Neural cell (in vitro differentiated cells): ENCODE results near the gene PRKCE. TPM values are rescaled to one million over a fixed set of nuclear protein-coding genes. Genes with fewer than 3 reads are reported as not detected.

Source experiments
- H2AFZ ChIP-seq: fragments of 200-600, 300-800 bp; sonication (generic), shearing (Covaris generic); 2 replicates; pipeline ENCODE4 v1.6.0; 2014; ENCODE audit warnings: low read depth, mild to moderate bottlenecking, antibody characterized with exemption, low read length, moderate library complexity
- H3F3A ChIP-seq: fragments of 200-600 bp; shearing (Covaris generic); 2 replicates; pipeline ENCODE4 v1.6.1; 2016; ENCODE audit warnings: mild to moderate bottlenecking, moderate library complexity, mixed read lengths, antibody characterized with exemption, low read length; ENCODE audit not compliant: insufficient read depth, poor library complexity, severe bottlenecking
- H3K27ac ChIP-seq: fragments of 200-600, 300-800 bp; sonication (generic), shearing (Covaris generic); 2 replicates; pipeline ENCODE4 v1.5.1; 2014; ENCODE audit warnings: mild to moderate bottlenecking, low read length, moderate library complexity
- H3K27me3 ChIP-seq: fragments of 300-800, 200-600 bp; sonication (generic), shearing (Covaris generic); 2 replicates; pipeline ENCODE4 v1.6.0; 2014; ENCODE audit warnings: mild to moderate bottlenecking, low read depth, low read length, moderate library complexity; ENCODE audit not compliant: insufficient read depth
- H3K36me3 ChIP-seq: fragments of 300-800, 200-600 bp; sonication (generic), shearing (Covaris generic); 2 replicates; pipeline ENCODE4 v1.5.1; 2014; ENCODE audit warnings: mild to moderate bottlenecking, antibody characterized with exemption, low read length, moderate library complexity; ENCODE audit not compliant: insufficient read depth
- H3K4me2 ChIP-seq: fragments of 300-800, 200-600 bp; sonication (generic), shearing (Covaris generic); 2 replicates; pipeline ENCODE4 v1.6.0; 2014; ENCODE audit warnings: mild to moderate bottlenecking, low read length
- H3K4me3 ChIP-seq: fragments of 300-800, 200-600 bp; sonication (generic), shearing (Covaris generic); 2 replicates; pipeline ENCODE4 v1.5.1; 2014; ENCODE audit warnings: mild to moderate bottlenecking, low read length, moderate library complexity
- H3K79me2 ChIP-seq: fragments of 200-600 bp; shearing (Covaris generic); replicated peaks from 2 replicates; pipeline ENCODE4 v1.6.0; 2014; ENCODE audit warnings: mild to moderate bottlenecking, low read length, moderate library complexity; ENCODE audit not compliant: insufficient read depth
- H3K9ac ChIP-seq: fragments of 300-800, 200-600 bp; sonication (generic), shearing (Covaris generic); 2 replicates; pipeline ENCODE4 v1.6.1; 2016; ENCODE audit warnings: mild to moderate bottlenecking, low read length, mixed read lengths
- H3K9me2 ChIP-seq: fragments of 200-600 bp; shearing (Covaris generic); 2 replicates; pipeline ENCODE4 v1.6.1; 2016; ENCODE audit warnings: mild to moderate bottlenecking, low read length, mixed read lengths; ENCODE audit not compliant: insufficient read depth
- H3K9me3 ChIP-seq: fragments of 200-600, 300-800 bp; sonication (generic), shearing (Covaris generic); 2 replicates; pipeline ENCODE4 v1.6.1; 2016; ENCODE audit warnings: mild to moderate bottlenecking, mixed run types, low read length, moderate library complexity, mixed read lengths
- H4K20me1 ChIP-seq: fragments of 200-600 bp; shearing (Covaris generic); 2 replicates; pipeline ENCODE4 v1.6.1; 2016; ENCODE audit warnings: mild to moderate bottlenecking, mixed run types; ENCODE audit not compliant: insufficient read depth
- EP300 ChIP-seq: fragments of 450-650 bp; conservative IDR thresholded peaks from 2 replicates; pipeline ENCODE4 v1.6.1; 2014; ENCODE audit warnings: antibody characterized with exemption, mild to moderate bottlenecking, moderate library complexity; ENCODE audit not compliant: poor library complexity, severe bottlenecking
- EZH2 ChIP-seq: fragments of 200-600, 300-800 bp; shearing (Covaris generic), sonication (generic); IDR thresholded peaks from 2 replicates; pipeline ENCODE4 v1.6.1; 2014; ENCODE audit warnings: antibody characterized with exemption, low read length, borderline replicate concordance, mild to moderate bottlenecking; ENCODE audit not compliant: insufficient read depth, poor library complexity, severe bottlenecking
- MXI1 ChIP-seq: fragments of 450-650 bp; conservative IDR thresholded peaks from 2 replicates; pipeline ENCODE4 v1.6.1; 2014; ENCODE audit warnings: antibody characterized with exemption, mild to moderate bottlenecking; ENCODE audit not compliant: poor library complexity, severe bottlenecking
- POLR2AphosphoS5 ChIP-seq: IDR thresholded peaks from 2 replicates; pipeline ENCODE4 v1.6.1; 2012
- RAD21 ChIP-seq: fragments of 450-650 bp; conservative IDR thresholded peaks from 2 replicates; pipeline ENCODE4 v1.6.1; 2014; ENCODE audit warnings: antibody characterized with exemption, mild to moderate bottlenecking, moderate library complexity
- SMC3 ChIP-seq: fragments of 450-650 bp; conservative IDR thresholded peaks from 2 replicates; pipeline ENCODE4 v1.6.1; 2014; ENCODE audit warnings: antibody characterized with exemption, mild to moderate bottlenecking, moderate library complexity; ENCODE audit not compliant: poor library complexity
- TAF1 ChIP-seq: IDR thresholded peaks from 2 replicates; pipeline ENCODE4 v1.6.1; 2012; ENCODE audit warnings: low read depth
- polyA plus RNA-seq: library from polyadenylated mRNA; depleted of rRNA; stranded (reverse); fragments of >200 nt; gene quantifications from 2 replicates; pipeline ENCODE4 v1.2.3, GENCODE V29; 2014
- TF ChIP-seq, protein P1 (sequence below): IDR thresholded peaks from 2 replicates; pipeline ENCODE4 v1.6.1; 2012; ENCODE audit warnings: borderline replicate concordance
- TF ChIP-seq, protein P2 (sequence below): fragments of 450-650 bp; IDR thresholded peaks from 2 replicates; pipeline ENCODE4 v1.5.1; 2014; ENCODE audit warnings: antibody characterized with exemption, mild to moderate bottlenecking, moderate library complexity; ENCODE audit not compliant: poor library complexity, severe bottlenecking

The PRKCE gene
- polyA plus RNA-seq, 1 donor from 2014 or later, result 5.4 TPM

DNA sequence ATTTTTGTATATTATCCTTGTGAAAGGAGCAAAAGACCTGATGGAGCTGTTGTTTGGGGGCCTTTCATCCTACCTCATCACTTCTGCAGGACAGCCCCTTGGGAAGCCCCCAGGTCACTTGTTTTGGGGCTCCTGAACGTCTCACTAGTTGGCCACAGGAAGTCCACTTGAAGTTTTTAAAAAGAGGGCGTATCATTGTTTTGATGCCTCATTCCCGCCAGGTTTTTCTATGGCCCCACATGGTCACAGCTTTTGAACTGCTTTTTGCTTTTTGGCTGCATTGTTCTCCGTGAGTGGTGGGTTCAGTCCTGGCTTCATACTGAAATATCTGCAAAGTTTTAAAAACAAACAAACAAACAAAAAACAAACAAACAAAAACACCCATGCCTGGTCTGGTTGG is 216.3 kb downstream of the PRKCE start:
- no peaks in the 10 kb centered on the region for H3K36me3 ChIP-seq
- no peaks in the 10 kb centered on the region for H3K27me3 ChIP-seq
- no peaks in the 10 kb centered on the region for H3F3A ChIP-seq
- no peak for TF ChIP-seq POLR2AphosphoS5
- no peak for TF ChIP-seq TAF1
- no peak for TF ChIP-seq RAD21
- no peak for TF ChIP-seq SMC3
- no peak for TF ChIP-seq EP300
- TF ChIP-seq MXI1, result no peak
- TF ChIP-seq, protein P1, sequence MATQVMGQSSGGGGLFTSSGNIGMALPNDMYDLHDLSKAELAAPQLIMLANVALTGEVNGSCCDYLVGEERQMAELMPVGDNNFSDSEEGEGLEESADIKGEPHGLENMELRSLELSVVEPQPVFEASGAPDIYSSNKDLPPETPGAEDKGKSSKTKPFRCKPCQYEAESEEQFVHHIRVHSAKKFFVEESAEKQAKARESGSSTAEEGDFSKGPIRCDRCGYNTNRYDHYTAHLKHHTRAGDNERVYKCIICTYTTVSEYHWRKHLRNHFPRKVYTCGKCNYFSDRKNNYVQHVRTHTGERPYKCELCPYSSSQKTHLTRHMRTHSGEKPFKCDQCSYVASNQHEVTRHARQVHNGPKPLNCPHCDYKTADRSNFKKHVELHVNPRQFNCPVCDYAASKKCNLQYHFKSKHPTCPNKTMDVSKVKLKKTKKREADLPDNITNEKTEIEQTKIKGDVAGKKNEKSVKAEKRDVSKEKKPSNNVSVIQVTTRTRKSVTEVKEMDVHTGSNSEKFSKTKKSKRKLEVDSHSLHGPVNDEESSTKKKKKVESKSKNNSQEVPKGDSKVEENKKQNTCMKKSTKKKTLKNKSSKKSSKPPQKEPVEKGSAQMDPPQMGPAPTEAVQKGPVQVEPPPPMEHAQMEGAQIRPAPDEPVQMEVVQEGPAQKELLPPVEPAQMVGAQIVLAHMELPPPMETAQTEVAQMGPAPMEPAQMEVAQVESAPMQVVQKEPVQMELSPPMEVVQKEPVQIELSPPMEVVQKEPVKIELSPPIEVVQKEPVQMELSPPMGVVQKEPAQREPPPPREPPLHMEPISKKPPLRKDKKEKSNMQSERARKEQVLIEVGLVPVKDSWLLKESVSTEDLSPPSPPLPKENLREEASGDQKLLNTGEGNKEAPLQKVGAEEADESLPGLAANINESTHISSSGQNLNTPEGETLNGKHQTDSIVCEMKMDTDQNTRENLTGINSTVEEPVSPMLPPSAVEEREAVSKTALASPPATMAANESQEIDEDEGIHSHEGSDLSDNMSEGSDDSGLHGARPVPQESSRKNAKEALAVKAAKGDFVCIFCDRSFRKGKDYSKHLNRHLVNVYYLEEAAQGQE, result no peak
- TF ChIP-seq, protein P2, sequence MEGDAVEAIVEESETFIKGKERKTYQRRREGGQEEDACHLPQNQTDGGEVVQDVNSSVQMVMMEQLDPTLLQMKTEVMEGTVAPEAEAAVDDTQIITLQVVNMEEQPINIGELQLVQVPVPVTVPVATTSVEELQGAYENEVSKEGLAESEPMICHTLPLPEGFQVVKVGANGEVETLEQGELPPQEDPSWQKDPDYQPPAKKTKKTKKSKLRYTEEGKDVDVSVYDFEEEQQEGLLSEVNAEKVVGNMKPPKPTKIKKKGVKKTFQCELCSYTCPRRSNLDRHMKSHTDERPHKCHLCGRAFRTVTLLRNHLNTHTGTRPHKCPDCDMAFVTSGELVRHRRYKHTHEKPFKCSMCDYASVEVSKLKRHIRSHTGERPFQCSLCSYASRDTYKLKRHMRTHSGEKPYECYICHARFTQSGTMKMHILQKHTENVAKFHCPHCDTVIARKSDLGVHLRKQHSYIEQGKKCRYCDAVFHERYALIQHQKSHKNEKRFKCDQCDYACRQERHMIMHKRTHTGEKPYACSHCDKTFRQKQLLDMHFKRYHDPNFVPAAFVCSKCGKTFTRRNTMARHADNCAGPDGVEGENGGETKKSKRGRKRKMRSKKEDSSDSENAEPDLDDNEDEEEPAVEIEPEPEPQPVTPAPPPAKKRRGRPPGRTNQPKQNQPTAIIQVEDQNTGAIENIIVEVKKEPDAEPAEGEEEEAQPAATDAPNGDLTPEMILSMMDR, result no peak
- no peak for TF ChIP-seq EZH2
- H3K79me2 ChIP-seq, result no peaks in the 10 kb centered on the region
- H3K9me2 ChIP-seq, result no peaks in the 10 kb centered on the region
- H3K4me3 ChIP-seq, result no peak overlapping the region
- H2AFZ ChIP-seq, result no peak overlapping the region
- H3K9me3 ChIP-seq, result no peaks in the 10 kb centered on the region
- no peaks in the 10 kb centered on the region for H4K20me1 ChIP-seq
- no peak overlapping the region for H3K27ac ChIP-seq
- no peak overlapping the region for H3K9ac ChIP-seq
- H3K4me2 ChIP-seq, result no peak overlapping the region

- no peaks in the 10 kb centered on the region for H3K9me3 ChIP-seq
- TF ChIP-seq RAD21, result no peak
- TF ChIP-seq, protein P2, result no peak
- no peaks in the 10 kb centered on the region for H3K9me2 ChIP-seq
- no peak overlapping the region for H3K4me3 ChIP-seq
- H3F3A ChIP-seq, result no peaks in the 10 kb centered on the region
- no peaks in the 10 kb centered on the region for H4K20me1 ChIP-seq
- H3K27ac ChIP-seq, result no peak overlapping the region
- no peak overlapping the region for H2AFZ ChIP-seq
- H3K9ac ChIP-seq, result no peak overlapping the region
- no peak overlapping the region for H3K4me2 ChIP-seq
- no peaks in the 10 kb centered on the region for H3K36me3 ChIP-seq
- H3K79me2 ChIP-seq, result no peaks in the 10 kb centered on the region
- no peaks in the 10 kb centered on the region for H3K27me3 ChIP-seq
Observed at GRCh38 chr2:45869165-45869501, 217.7 kb downstream of the PRKCE start.
